UCSD-AML1 (cell line): ENCODE results near the gene PGC.

Source experiments
- DNase-seq: peaks from one replicate; lab custom pipeline; 2025; ENCODE audit not compliant: unreplicated experiment; lab: John Stamatoyannopoulos, UW

The PGC gene

DNA sequence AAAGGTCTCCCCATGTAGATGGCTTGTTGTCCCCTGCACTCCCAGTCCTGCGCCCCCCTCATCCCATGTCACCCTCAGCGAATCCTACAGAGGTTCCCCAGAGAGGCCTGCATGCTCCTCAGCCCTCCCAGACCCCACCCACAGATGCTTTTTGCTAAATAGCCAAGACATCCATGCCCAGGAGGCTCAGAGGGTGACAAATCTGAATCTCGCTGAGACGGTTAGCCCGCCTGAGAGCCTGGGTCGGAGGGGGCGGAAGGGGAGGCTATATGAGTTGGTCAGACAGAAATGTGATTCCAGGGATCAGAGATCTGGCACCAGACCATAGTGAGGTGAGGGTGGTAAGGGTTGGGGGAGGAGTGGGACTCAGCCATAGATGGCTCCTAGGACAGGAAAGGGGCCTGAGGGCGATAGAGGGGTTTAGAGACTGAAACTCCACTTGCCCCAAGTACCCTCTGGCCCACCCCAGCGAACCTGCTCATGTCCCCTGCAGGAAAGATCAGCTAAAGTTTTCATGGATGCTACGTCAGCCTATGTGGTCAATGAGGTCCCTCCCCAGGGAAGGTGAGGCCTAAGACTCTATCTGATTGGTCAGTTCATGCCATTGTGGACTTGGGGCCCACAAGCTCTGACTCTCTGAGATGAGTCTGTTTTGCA lies 45.0 kb downstream of the PGC start:
- no peak for DNase-seq

DNA sequence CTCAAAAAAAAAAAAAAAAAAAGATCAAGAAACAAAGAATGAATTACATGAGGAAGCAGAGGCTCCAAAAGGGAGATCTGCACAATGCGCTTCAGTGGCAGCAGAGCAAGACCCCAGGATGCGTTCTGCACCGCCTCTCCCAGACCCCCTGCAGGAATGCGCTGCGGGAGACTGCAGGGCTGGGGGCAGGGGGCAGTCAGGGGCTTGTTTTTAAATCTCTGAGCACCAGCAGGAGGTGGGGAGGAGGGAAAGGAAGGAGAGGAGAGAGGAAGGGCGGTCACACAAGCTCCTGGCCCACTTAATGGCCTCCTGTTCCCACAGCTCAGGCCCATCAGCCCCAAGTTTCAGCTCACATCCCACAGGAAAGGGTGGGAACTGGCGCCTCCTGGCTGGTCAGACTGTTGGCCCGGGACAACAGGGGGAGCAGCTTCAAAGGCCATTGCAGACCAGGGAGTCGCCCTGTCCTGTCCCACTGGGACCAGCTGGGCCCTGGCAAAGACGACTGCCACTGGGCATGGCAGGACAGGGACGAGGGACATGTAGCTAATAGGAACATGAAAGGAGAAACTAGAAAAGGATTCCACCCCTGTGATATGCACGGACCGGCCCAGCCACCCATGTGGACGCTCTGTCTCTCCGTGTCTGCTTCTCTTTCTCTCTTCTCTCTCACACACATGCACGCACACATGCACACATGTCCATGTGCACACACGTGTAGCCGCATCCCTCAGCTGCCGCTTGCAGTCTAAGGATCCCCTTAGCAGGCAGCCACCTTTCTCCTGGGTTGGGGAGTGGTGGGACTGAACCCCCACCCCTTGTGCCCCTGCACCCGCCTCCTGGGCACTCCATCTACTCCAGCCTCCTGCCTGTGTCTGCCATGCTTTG lies 46.5 kb downstream of the PGC start:
- DNase-seq, result no peak

DNA sequence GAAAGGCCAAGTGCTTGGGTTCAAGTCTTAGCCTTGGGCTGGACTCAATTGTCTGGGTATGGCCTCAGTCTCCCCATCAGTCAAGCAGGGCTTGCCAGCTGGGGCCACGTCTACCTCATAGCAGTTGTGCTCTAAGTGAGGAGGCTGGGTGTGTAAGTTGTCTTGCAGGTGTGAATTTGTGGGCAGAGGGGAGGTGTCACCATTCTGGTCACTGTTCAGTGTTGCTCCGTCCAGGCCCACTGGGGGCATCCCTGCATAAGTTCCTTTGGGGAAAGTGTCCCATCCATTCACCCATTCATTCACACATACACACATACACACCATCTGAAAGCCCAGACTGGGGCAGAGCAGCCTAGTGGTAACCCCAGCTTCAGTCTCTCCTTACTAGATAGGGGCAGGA lies 48.1 kb downstream of the PGC start:
- DNase-seq, result no peak

DNA sequence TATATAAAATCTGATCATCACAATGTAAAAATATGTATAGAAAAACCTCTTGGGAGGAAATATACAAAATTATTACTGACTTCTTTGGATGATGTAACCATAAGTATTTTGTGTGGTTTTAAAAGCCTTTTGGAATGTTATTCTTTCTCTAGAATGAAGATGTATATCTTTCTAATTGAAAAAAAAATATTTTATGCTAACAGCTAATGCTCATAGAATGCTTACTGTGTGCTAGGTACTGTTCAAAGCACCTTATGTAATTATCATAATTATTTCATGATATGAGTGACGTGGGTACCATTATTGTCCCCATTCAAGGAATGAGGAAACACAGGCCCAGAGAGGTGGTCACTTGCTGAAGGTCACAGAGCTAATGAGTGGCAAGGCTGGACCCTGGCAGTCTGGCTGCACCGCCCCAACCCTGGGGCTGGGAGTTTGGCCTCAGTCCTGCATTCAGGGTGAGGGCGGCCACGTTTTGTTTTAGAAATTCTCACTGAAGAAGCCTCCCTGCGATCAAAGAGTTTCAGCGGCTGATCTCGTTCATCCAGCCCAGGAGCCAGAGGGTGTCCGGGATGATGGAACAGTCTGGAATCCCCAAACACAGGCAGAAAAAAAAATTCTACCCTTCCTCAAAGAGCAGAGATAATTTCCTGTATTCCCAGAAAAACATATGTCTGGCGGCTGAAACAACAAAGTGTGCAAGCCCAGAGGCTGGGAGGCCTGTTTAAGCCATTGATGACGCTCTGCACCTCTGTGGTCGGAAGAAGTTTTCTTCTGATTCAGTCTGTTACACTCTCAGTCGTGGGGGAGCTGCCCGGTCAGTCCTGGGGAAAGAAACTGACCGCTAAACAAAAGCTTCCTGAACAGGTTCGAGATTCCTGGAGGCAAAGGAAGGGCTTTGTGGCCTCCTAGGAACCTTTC lies 49.1 kb downstream of the PGC start:
- no peak for DNase-seq

DNA sequence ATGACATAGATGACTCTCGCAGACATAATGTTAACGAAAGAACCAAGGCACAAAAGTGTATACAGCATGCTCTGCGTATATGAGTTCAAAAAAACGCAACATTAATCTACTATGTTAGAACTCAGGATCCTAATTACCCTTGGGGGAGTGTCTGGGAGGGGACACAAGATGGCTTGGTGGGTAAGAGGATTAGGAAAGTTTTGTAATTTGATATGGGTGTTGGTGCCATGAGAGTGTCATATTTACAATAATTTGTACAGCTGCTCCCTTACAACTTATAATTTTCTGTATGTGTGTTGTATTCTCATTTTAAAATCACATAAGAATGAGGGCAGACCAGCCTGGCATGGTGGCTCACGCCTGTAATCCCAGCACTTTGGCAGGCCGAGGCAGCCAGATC lies 50.4 kb downstream of the PGC start:
- DNase-seq, result no peak

DNA sequence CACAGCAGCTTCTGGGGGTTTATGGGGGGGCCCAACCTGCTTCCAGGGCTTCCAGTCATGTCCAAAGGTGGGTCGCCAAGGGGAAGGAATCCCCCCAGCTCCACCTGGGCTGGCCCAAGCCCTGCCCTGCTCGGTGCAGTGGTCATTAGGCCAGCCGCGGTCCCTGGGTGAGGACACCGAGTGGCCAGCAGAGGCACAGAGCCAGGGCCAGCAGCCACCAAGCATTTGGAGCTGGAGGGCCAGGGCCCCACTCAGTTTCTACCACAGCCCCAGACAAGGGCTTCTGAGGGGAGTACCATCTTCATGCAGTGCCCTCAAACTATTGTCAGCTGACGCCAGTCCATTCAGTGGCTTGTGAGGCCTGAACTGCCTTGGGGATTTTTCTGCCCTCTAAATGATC lies 51.4 kb downstream of the PGC start:
- DNase-seq, result no peak

DNA sequence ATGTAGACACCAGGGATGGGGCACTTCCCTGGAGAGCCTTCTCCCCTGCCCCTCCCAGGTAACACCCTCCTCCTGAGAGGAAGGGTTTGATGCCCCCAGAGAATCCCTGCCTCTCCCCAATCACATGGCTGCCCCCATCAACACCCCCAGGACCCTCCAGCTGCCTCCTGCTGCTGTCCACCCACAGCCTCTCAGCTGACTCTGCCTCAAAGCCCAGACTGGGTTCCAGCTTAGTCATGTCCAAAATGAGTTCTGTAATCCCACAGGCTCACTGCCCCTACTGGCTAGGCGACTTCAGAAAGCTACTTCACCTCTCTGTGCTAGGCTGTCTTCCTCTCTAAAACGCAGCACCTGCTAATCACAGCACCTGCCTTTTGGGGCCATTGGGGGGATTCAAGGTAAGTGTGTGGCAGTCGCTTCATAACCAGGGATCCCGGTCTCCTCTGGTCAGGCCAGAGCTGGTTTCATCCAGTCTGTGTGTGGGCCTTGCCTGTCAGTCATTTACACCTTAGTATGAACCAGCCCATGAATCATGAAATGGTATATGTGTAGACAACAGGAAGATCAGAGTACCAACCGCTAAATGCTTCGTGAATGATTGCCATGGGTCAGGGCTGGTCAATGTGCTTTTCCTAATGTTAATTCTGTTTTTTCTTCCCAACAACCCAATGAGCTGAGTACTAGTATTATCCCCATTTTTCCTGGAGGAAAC lies 52.2 kb downstream of the PGC start:
- no peak for DNase-seq

DNA sequence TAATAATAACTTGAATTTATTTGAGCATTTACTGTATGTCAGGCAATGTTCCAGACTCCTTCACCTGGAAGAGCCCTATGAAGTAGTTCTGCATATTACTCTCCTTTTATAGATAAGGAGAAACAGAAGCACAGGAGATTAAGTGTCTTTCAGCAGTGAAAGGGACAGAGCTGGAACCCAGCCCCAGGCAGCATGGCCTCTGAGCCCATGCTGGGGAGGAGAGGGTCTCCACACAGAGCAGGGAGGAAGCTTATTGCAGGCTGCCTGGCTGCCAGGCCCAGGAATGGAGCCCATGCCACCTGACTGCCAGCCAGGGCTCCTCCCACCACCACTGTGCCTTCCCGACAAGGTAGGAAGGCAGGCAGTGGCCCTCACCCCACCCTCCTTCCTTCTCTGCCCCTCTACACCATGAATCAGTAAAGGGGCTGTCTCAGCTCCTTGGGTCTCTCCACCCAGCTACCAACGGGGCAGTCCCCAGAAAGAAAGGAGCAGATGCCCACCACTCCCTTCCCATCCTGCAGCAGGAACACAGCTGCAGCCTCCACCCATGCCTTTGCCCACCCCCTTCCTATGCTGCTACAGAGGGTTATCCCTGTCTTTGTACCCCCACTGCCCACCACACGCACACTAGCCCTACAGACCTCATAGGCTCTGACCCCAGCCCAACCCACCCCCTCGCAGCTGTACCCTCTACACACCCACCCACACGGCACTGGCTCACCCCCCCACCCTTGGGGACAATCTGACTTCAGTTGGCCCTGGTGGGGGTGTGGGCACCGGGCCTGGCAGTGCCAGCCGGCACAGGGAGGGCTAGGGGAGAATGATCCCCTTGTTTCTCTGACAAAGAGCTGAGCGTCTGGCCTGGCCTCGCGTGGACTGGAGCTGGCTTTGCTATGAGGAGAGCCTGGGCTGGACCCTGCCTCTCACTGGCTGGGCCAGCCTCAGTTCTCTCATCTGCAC lies 53.6 kb downstream of the PGC start:
- no peak for DNase-seq

DNA sequence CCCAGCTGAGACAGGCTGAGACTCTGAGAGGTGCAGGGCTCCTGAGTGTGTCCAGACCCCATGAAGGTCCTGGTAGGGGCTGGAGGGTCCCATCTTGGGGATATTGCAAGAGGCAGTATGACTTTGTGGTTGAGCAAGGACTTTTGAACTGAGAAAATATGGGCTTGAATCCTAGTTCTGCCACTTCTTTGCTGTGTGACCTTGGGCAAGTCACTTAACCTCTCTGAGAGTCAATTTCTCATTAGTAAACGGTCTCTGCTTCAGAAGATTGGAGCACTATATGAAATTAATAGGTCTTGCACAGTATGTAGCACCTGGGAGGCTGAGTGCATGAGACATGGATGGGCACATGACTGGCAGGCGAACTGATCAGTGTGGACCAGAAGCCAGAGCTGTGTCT lies 54.5 kb downstream of the PGC start:
- DNase-seq, result no peak

DNA sequence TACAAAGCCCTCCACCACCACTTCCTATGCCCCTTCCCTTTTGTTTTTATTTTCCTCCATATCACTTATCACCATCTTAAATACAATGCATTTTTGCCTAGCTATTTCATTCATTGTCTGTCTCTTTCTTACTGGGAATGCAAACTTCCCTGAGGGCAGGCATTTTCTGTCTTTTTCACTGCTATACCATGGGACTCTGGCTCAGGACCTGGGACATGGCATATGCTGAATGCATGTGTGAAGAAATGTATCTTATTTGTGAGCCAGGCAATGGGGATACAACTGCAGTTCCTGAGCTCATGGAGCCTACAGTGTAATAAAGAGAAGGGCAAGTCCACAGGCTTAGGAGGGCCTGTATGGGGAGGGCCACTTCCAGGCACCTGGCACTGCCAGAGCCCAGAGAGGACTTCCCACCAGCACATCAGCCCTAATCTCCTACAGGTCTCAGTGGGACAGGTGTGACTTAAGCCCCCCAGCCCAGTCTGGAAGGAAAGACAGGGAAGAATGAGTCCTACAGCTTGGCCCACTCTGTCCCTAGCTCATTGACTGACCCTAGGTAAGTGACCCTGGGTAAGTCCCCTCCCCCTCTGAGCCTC lies 55.0 kb downstream of the PGC start:
- DNase-seq, result no peak

DNA sequence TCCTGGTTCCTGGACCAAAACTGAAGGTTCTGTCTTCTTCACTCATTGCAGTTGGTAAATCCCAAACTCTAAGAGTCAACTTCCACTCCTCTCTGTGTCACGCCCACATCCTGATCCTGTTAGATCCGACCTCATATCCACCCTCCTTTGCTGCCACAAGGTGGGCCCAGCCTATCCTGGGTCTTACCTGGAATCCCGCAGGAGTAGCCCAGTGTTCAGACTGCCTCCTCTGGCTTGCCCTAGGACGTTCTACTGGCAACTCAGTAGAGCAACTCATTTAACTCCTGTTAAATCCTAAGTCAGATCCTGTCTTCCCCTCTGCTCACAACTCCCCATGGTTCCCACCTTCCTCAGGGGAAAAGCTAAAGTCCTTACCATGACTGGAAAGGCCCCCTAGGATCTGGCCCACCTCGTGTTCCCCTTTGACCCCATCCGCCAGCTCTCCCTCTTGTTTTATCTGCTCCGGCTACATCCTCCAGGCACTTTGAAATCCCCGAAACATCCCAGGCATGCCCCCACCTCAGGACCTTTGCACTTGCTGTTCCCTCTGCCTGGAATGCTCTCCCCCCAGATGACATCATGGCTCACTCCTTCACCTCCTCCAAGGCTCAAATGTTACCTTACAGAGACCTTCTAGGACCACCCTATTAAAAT lies 55.6 kb downstream of the PGC start:
- DNase-seq, result no peak

DNA sequence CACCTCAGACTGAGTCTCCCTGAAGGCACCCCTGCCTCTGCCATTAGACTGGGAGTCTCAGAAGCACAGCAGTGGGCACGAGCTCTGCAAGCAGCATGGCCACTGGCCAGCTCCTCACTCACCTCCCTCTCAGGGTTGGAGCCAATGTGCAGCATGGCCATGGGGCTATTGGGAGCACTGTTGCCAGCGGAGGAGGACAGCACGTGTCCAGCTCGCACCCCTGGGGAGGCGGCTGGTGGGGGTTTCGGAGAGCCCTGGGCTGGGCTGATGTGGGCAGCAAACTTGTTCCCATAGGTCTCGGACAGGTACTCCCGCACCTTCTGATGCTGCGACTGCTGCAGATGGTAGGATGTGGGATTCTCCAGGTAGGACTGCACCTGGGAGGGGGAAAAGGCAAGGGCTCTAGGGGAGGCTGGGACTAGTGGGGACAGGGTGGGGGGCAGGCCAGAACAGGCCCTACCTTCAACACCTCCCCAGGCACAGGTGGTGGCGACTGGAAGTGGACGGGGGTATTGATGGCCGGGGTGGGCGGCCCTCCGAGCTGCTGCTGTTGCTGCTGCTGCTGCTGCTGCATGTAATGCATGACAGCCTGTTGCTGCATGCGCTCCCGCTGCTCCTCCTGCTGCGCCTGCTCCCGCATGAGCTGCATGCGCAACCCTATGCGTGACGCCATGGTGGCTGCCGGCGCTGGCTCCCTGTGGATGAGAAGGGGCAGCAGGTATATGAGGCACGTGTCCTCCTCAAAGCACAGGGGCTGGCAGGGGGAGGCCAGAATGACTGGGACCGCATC lies 56.5 kb downstream of the PGC start:
- no peak for DNase-seq

DNA sequence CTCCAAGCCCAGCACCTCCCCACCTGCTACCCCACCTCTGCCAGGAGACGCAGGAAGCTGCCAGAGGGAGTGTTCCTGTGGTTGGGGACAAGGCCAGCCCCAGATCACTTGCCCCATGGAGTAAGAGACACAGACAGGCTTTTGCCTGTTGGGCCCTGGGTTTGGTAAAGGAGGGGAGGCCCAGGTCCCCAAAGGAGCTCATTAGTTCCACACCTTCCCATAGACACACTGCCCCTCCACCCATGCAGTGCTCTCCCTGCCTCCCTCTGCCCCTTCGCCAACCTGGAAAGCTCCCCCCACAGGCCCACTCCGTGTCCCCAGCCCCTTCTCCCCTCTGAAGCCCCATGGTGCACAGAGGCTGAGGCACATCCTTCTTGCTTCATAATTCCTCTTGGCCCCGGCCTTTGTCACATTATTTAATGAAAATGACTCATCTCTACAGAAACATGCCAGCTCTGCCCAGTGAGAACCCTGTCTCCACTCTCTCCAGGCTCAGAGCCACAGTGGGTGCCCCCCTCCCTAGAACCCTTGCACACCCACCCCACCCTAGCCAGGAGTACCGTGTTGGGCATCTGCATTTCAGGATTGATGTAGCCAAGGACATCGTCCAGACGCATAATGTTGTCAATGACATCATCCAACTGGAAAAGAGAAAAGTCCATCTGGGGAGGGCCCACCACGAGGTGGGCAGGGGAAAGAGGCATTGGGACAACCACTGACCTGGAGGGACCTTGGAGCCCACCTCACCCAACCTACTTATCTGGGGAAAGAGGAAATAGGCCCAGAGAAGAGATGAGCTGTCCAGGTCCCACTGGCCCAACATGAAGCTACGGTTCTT lies 57.8 kb downstream of the PGC start:
- no peak for DNase-seq

DNA sequence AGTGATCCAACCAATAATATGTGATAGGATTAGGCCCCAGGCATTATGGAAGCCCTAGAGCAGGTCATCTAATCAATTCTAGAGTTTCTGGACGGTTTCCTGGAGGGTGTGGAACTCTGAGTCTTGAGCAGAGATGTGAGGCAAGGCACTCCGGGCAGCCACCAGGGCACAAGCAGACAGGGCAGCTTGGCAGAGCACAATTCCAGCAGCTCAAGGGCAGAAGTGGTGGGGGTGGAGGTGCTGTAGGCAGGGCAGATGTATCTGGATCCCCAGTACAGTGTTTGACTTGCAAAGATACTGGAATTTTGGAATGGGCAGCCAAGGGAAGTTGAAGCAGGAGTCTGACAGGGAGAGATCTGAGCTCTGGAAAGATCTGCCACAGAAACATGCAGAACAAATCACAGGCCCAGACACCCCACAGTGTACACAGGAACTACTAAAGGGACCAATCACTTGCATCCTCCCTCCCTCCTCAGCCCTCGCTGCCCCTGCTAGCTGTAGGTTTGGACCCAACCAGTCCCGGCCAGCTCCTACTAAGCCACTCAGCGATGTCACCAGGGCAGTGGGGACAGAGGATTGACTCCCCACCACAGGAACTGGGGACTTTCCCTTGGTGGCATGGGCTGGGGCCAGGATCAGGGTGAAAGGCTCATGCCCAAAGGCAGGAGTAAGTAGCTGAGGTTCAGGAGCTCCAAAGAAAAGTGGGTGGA lies 58.8 kb downstream of the PGC start:
- DNase-seq, result no peak

DNA sequence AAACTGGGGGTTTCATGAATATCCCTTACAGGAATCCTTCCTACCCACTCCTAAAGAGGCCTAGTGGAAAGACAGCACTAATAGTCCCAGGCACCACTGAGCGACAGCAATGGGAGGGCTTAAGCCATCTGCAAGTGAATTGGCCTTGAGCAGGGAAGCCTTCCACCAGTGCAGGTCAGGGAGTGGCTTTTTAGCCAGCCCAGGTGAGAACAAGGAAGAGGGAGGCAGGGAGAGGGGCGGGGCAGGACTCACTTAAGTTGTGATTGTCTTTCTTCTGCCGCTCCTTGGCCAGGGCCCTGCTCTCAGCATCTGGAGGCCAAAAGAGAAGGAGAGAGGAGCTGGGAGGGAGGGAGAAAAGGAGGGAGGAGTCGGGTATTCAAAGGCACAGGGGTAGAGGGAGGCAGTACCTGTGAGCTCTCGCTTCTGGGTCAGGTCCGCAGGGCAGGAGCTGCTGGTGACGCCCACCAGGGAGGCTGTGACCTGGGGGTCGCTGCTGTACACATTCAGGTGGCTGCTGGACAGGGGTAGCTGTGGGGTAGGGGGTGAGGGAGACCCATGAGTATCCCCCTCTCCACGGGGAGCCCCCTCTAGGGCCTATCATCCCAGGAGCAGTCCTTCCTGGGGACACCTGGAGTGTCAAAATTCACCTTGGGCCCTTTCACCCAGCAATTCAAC lies 59.6 kb downstream of the PGC start:
- no peak for DNase-seq
